Testis (tissue), 2 donors: ENCODE results near the gene PDIA6.

ENCODE experiments used
- CTCF ChIP-seq, 3 experiments: fragments of 450-650 bp in 2 of 3; fragments of 200-600 bp in 1 of 3; sonication (generic) in 1 of 3; IDR thresholded peaks; one replicate each; pipeline ENCODE4 v1.5.1; 2016 to 2019; ENCODE audit warnings: antibody characterized with exemption in 3 of 3, mild to moderate bottlenecking in 2 of 3, moderate library complexity in 1 of 3
- POLR2A ChIP-seq: fragments of 450-650 bp; IDR thresholded peaks from one replicate; pipeline ENCODE4 v1.6.1; 2017; ENCODE audit warnings: antibody characterized with exemption, mild to moderate bottlenecking, moderate library complexity

GRCh38 chr2:10810202-10811161, 2.1 kb downstream of the PDIA6 start:
- TF ChIP-seq CTCF (IDR thresholded peaks at IDR 0.05), result no peak
- no peak for TF ChIP-seq POLR2A
